ENCODE measurements around the gene STK35.

Gene STK35

GRCh38 chr20:2139736-2140135, 38.1 kb downstream of the STK35 start:
- H4K20me1 ChIP-seq (ENCODE audit: insufficient read depth): no peaks in the 10 kb centered on the region
- H3K9ac ChIP-seq: no peak overlapping the region
- TF ChIP-seq CTCF (conservative IDR thresholded peaks at IDR 0.05; ENCODE audit: low read depth, low read length): no peak
- no peak overlapping the region for H3K4me3 ChIP-seq (IDR thresholded peaks at IDR 0.05; ENCODE audit: insufficient read depth, low read depth, low read length)
- peaks cover 11% of the 10 kb centered on the region for H3K4me1 ChIP-seq (ENCODE audit: low read depth, poor library complexity, severe bottlenecking)
- H2AFZ ChIP-seq (ENCODE audit: low read depth): no peak overlapping the region
- H3K36me3 ChIP-seq (ENCODE audit: insufficient read depth): no peaks in the 10 kb centered on the region
- no peaks in the 10 kb centered on the region for H3K79me2 ChIP-seq (ENCODE audit: insufficient read depth, low read depth)
- H3K27ac ChIP-seq: no peak overlapping the region
- no peak overlapping the region for H3K4me2 ChIP-seq
- no peaks in the 10 kb centered on the region for H3K27me3 ChIP-seq (ENCODE audit: insufficient read depth, low read depth)

- Histone ChIP-seq H3K27ac (no peak overlapping the region), H3K9ac (no peak overlapping the region), H3K4me1 (ENCODE audit: low read depth, poor library complexity, severe bottlenecking) (peaks cover 11% of the 10 kb centered on the region), H2AFZ (ENCODE audit: low read depth) (no peak overlapping the region), H4K20me1 (ENCODE audit: insufficient read depth) (no peaks in the 10 kb centered on the region), H3K4me3 (IDR thresholded peaks at IDR 0.05; ENCODE audit: insufficient read depth, low read depth, low read length) (no peak overlapping the region), H3K27me3 (ENCODE audit: insufficient read depth, low read depth) (no peaks in the 10 kb centered on the region), H3K4me2 (no peak overlapping the region), H3K79me2 (ENCODE audit: insufficient read depth, low read depth) (no peaks in the 10 kb centered on the region), H3K36me3 (ENCODE audit: insufficient read depth) (no peaks in the 10 kb centered on the region)
- no peak for TF ChIP-seq CTCF (conservative IDR thresholded peaks at IDR 0.05; ENCODE audit: low read depth, low read length)
Measured at GRCh38 chr20:2140561-2140960, 38.9 kb downstream of the STK35 start.

- no peak overlapping the region for H3K27ac ChIP-seq
- H3K4me1 ChIP-seq (ENCODE audit: low read depth, poor library complexity, severe bottlenecking): peaks cover 11% of the 10 kb centered on the region
- no peak overlapping the region for H2AFZ ChIP-seq (ENCODE audit: low read depth)
- no peak overlapping the region for H3K4me3 ChIP-seq (IDR thresholded peaks at IDR 0.05; ENCODE audit: insufficient read depth, low read depth, low read length)
- no peak overlapping the region for H3K4me2 ChIP-seq
- H3K79me2 ChIP-seq (ENCODE audit: insufficient read depth, low read depth): no peaks in the 10 kb centered on the region
- H4K20me1 ChIP-seq (ENCODE audit: insufficient read depth): no peaks in the 10 kb centered on the region
- H3K27me3 ChIP-seq (ENCODE audit: insufficient read depth, low read depth): no peaks in the 10 kb centered on the region
- no peak overlapping the region for H3K9ac ChIP-seq
- H3K36me3 ChIP-seq (ENCODE audit: insufficient read depth): no peaks in the 10 kb centered on the region
- no peak for TF ChIP-seq CTCF (conservative IDR thresholded peaks at IDR 0.05; ENCODE audit: low read depth, low read length)
Measured at GRCh38 chr20:2141600-2142575, 40.3 kb downstream of the STK35 start.

GRCh38 chr20:2142649-2143048, 41.0 kb downstream of the STK35 start:
- H3K9ac ChIP-seq: no peak overlapping the region
- H3K36me3 ChIP-seq (ENCODE audit: insufficient read depth): no peaks in the 10 kb centered on the region
- no peak for TF ChIP-seq CTCF (conservative IDR thresholded peaks at IDR 0.05; ENCODE audit: low read depth, low read length)
- H3K27me3 ChIP-seq (ENCODE audit: insufficient read depth, low read depth): no peaks in the 10 kb centered on the region
- H3K4me3 ChIP-seq (IDR thresholded peaks at IDR 0.05; ENCODE audit: insufficient read depth, low read depth, low read length): no peak overlapping the region
- H3K79me2 ChIP-seq (ENCODE audit: insufficient read depth, low read depth): no peaks in the 10 kb centered on the region
- H4K20me1 ChIP-seq (ENCODE audit: insufficient read depth): no peaks in the 10 kb centered on the region
- peaks cover 11% of the 10 kb centered on the region for H3K4me1 ChIP-seq (ENCODE audit: low read depth, poor library complexity, severe bottlenecking)
- H2AFZ ChIP-seq (ENCODE audit: low read depth): no peak overlapping the region
- H3K4me2 ChIP-seq: no peak overlapping the region
- no peak overlapping the region for H3K27ac ChIP-seq

Measured in KMS-11 (cell line).